ENCODE data around the gene IL27RA.
A peak's percentile ranks its signal among the peaks of the same experiment; 100 is the strongest.

Gene IL27RA

GRCh38 chr19:14080887-14081796 lies 49.6 kb downstream of the IL27RA start:
- TF ChIP-seq BACH2 (CRISPR knock-in tag; IDR thresholded peaks at IDR 0.05; ENCODE audit: borderline replicate concordance) (no peak), RARB (CRISPR knock-in tag; IDR thresholded peaks at IDR 0.05) (no peak), ZNF8 (CRISPR knock-in tag; IDR thresholded peaks at IDR 0.05) (no peak), PPARA (CRISPR knock-in tag; IDR thresholded peaks at IDR 0.05; ENCODE audit: borderline replicate concordance) (no peak), TCF4 (CRISPR knock-in tag; IDR thresholded peaks at IDR 0.05; ENCODE audit: borderline replicate concordance) (no peak), CSDC2 (CRISPR knock-in tag; IDR thresholded peaks at IDR 0.05) (no peak)
- TF ChIP-seq, protein P1, sequence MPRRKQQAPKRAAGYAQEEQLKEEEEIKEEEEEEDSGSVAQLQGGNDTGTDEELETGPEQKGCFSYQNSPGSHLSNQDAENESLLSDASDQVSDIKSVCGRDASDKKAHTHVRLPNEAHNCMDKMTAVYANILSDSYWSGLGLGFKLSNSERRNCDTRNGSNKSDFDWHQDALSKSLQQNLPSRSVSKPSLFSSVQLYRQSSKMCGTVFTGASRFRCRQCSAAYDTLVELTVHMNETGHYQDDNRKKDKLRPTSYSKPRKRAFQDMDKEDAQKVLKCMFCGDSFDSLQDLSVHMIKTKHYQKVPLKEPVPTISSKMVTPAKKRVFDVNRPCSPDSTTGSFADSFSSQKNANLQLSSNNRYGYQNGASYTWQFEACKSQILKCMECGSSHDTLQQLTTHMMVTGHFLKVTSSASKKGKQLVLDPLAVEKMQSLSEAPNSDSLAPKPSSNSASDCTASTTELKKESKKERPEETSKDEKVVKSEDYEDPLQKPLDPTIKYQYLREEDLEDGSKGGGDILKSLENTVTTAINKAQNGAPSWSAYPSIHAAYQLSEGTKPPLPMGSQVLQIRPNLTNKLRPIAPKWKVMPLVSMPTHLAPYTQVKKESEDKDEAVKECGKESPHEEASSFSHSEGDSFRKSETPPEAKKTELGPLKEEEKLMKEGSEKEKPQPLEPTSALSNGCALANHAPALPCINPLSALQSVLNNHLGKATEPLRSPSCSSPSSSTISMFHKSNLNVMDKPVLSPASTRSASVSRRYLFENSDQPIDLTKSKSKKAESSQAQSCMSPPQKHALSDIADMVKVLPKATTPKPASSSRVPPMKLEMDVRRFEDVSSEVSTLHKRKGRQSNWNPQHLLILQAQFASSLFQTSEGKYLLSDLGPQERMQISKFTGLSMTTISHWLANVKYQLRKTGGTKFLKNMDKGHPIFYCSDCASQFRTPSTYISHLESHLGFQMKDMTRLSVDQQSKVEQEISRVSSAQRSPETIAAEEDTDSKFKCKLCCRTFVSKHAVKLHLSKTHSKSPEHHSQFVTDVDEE (CRISPR knock-in tag; IDR thresholded peaks at IDR 0.05) = no peak
- ATAC-seq = peak; percentile 96

GRCh38 chr19:14081797-14082674 lies 50.5 kb downstream of the IL27RA start:
- peak; percentile 51 for ATAC-seq
- TF ChIP-seq ZNF70 (CRISPR knock-in tag; IDR thresholded peaks at IDR 0.05) = no peak
- no peak for TF ChIP-seq OSR1 (CRISPR knock-in tag; IDR thresholded peaks at IDR 0.05)
- no peak for TF ChIP-seq TCF4 (CRISPR knock-in tag; IDR thresholded peaks at IDR 0.05; ENCODE audit: borderline replicate concordance)
- TF ChIP-seq ZNF565 (CRISPR knock-in tag; conservative IDR thresholded peaks at IDR 0.05; ENCODE audit: low read depth) = no peak
- TF ChIP-seq ESRRG (CRISPR knock-in tag; IDR thresholded peaks at IDR 0.05) = no peak
- no peak for TF ChIP-seq ISL1 (CRISPR knock-in tag; IDR thresholded peaks at IDR 0.05)
- no peak for TF ChIP-seq ARNTL (CRISPR knock-in tag; IDR thresholded peaks at IDR 0.05; ENCODE audit: borderline replicate concordance, low read depth)
- TF ChIP-seq ZFP30 (CRISPR knock-in tag; IDR thresholded peaks at IDR 0.05) = no peak
- TF ChIP-seq ZNF8 (CRISPR knock-in tag; IDR thresholded peaks at IDR 0.05) = no peak

DNA sequence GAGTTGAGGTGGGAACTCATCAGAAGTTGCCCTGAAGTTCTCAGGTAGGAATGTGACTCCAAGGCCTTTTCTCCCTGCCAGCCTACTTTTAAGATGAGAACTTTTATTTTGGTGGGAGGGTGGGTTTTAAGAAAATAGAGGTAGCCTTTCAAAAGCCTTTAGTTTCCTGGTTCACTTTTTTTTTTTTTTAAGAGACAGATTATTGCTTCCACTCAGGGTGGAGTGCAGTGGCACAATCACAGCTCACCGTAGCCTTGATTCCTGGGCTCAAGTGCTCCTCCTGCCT lies 51.1 kb downstream of the IL27RA start:
- TF ChIP-seq BACH2 (CRISPR knock-in tag; IDR thresholded peaks at IDR 0.05; ENCODE audit: borderline replicate concordance) (no peak), ZFP30 (CRISPR knock-in tag; IDR thresholded peaks at IDR 0.05) (no peak), OSR1 (CRISPR knock-in tag; IDR thresholded peaks at IDR 0.05) (no peak), SNAI2 (CRISPR knock-in tag; IDR thresholded peaks at IDR 0.05) (no peak), PPARA (CRISPR knock-in tag; IDR thresholded peaks at IDR 0.05; ENCODE audit: borderline replicate concordance) (no peak), TOX (CRISPR knock-in tag; IDR thresholded peaks at IDR 0.05; ENCODE audit: borderline replicate concordance) (no peak)
- TF ChIP-seq, protein P1 (CRISPR knock-in tag; IDR thresholded peaks at IDR 0.05) = no peak
- ATAC-seq = no peak

- TF ChIP-seq RARB (CRISPR knock-in tag; IDR thresholded peaks at IDR 0.05) (no peak), POU6F1 (CRISPR knock-in tag; IDR thresholded peaks at IDR 0.05; ENCODE audit: borderline replicate concordance, low read depth) (no peak), CSRNP3 (CRISPR knock-in tag; IDR thresholded peaks at IDR 0.05) (no peak), ZNF8 (CRISPR knock-in tag; IDR thresholded peaks at IDR 0.05) (no peak), ZNF70 (CRISPR knock-in tag; IDR thresholded peaks at IDR 0.05) (no peak), TOX (CRISPR knock-in tag; IDR thresholded peaks at IDR 0.05; ENCODE audit: borderline replicate concordance) (no peak), ZFP30 (CRISPR knock-in tag; IDR thresholded peaks at IDR 0.05) (no peak), TCF4 (CRISPR knock-in tag; IDR thresholded peaks at IDR 0.05; ENCODE audit: borderline replicate concordance) (no peak), SNAI2 (CRISPR knock-in tag; IDR thresholded peaks at IDR 0.05) (no peak)
- no peak for ATAC-seq
These were observed 53.9 kb downstream of the IL27RA start, which contains the start of gene C19orf67 for GRCh38 chr19:14085309-14085995. Gene C19orf67 (minus strand): TSS chr19:14085783. CDS start chr19:14085627, 156 bp downstream.
